WTC11 (cell line): Measurements from ENCODE around the gene SNPH. TPM values are rescaled to one million over a fixed set of nuclear protein-coding genes. Genes with fewer than 3 reads are reported as not detected.

Source experiments
- ATAC-seq: fragments of 200-7000 bp; cut with Tn5 transposase; 2 replicates; pipeline ENCODE4 v1.10.0; 2021; ENCODE audit warnings: mild to moderate bottlenecking, moderate library complexity
- CTCF ChIA-PET: fragments of 300-600 bp; sonication (Branson Sonifier 250); formaldehyde crosslinking; loops from one replicate; lab custom pipeline; 2021; ENCODE audit warnings: antibody characterized with exemption; lab: Charles Lee
- POLR2A ChIA-PET: fragments of 350-600 bp; sonication (Branson Sonifier 250); formaldehyde crosslinking; loops from one replicate; lab custom pipeline; 2021; ENCODE audit warnings: antibody characterized with exemption; lab: Charles Lee
- DNase-seq: peaks from one replicate; pipeline ENCODE4 v3.0.0; 2021; ENCODE audit warnings: low spot score
- H3K27ac Mint-ChIP-seq: 2 replicates; pipeline ENCODE4 v1.8.0; 2021; ENCODE audit warnings: mixed read lengths
- H3K27me3 Mint-ChIP-seq: 2 replicates; pipeline ENCODE4 v1.8.0; 2021; ENCODE audit warnings: low read depth, mild to moderate bottlenecking, moderate library complexity, mixed read lengths
- H3K36me3 Mint-ChIP-seq: 2 replicates; pipeline ENCODE4 v1.8.0; 2021; ENCODE audit warnings: mixed read lengths
- H3K4me1 Mint-ChIP-seq: 2 replicates; pipeline ENCODE4 v1.8.0; 2022; ENCODE audit warnings: mixed read lengths
- H3K4me3 Mint-ChIP-seq: 2 replicates; pipeline ENCODE4 v1.8.0; 2021; ENCODE audit warnings: mild to moderate bottlenecking, moderate library complexity, mixed read lengths
- H3K9me3 Mint-ChIP-seq: 2 replicates; pipeline ENCODE4 v1.8.0; 2021; ENCODE audit warnings: mixed read lengths
- AFF4 ChIP-seq: sonication (generic); formaldehyde crosslinking; IDR thresholded peaks from 2 replicates; pipeline ENCODE4 v1.8.1; 2023; ENCODE audit warnings: mild to moderate bottlenecking, missing genetic modification reagents, borderline replicate concordance
- ATF3 ChIP-seq: sonication (generic); formaldehyde crosslinking; conservative IDR thresholded peaks from 2 replicates; pipeline ENCODE4 v1.8.1; 2022; ENCODE audit warnings: mild to moderate bottlenecking, missing genetic modification reagents
- CBFB ChIP-seq: sonication (generic); formaldehyde crosslinking; IDR thresholded peaks from 2 replicates; pipeline ENCODE4 v1.8.1; 2022; ENCODE audit warnings: mild to moderate bottlenecking, low read depth, missing genetic modification reagents
- CDX4 ChIP-seq: fragments of 250-450 bp; sonication (Bioruptor Pico); IDR thresholded peaks from 2 replicates; pipeline ENCODE4 v1.9.0; 2021; ENCODE audit warnings: moderate library complexity, mild to moderate bottlenecking, inconsistent platforms, borderline replicate concordance
- CTCF ChIP-seq: fragments of 200-600 bp; IDR thresholded peaks from 2 replicates; pipeline ENCODE4 v1.8.0; 2022; ENCODE audit warnings: antibody characterized with exemption
- ELF4 ChIP-seq: sonication (generic); formaldehyde crosslinking; IDR thresholded peaks from 2 replicates; pipeline ENCODE4 v1.8.1; 2022; ENCODE audit warnings: low read depth, mild to moderate bottlenecking, moderate library complexity, missing genetic modification reagents
- FOXK1 ChIP-seq: sonication (generic); formaldehyde crosslinking; IDR thresholded peaks from 2 replicates; pipeline ENCODE4 v1.8.0; 2022; ENCODE audit warnings: mild to moderate bottlenecking, moderate library complexity, missing genetic modification reagents
- HMGXB4 ChIP-seq: sonication (generic); formaldehyde crosslinking; IDR thresholded peaks from 2 replicates; pipeline ENCODE4 v1.8.1; 2023; ENCODE audit warnings: mild to moderate bottlenecking, moderate library complexity, missing genetic modification reagents
- PRRX2 ChIP-seq: fragments of 250-450 bp; sonication (Bioruptor Pico); IDR thresholded peaks from 2 replicates; pipeline ENCODE4 v1.8.0; 2021; ENCODE audit warnings: mild to moderate bottlenecking
- STAT6 ChIP-seq: sonication (generic); formaldehyde crosslinking; conservative IDR thresholded peaks from 2 replicates; pipeline ENCODE4 v1.8.1; 2023; ENCODE audit warnings: mild to moderate bottlenecking, low read depth, missing genetic modification reagents, moderate library complexity
- TEAD1 ChIP-seq: sonication (generic); formaldehyde crosslinking; IDR thresholded peaks from 2 replicates; pipeline ENCODE4 v1.8.0; 2022; ENCODE audit warnings: mild to moderate bottlenecking, missing genetic modification reagents
- ZNF512 ChIP-seq: sonication (generic); formaldehyde crosslinking; IDR thresholded peaks from 2 replicates; pipeline ENCODE4 v1.8.1; 2022; ENCODE audit warnings: missing genetic modification reagents, borderline replicate concordance
- total RNA-seq: library from RNA; stranded (reverse); gene quantifications from 3 replicates; pipeline ENCODE4 v1.2.3, GENCODE V29; 2021

The SNPH gene
- total RNA-seq, 1 experiment from 2014 or later, result 3.5 TPM

GRCh38 chr20:1294497-1294896 lies 28.4 kb downstream of the SNPH start (continued):
- TF ChIP-seq STAT6 (CRISPR knock-in tag), result no peak
- no peak for TF ChIP-seq ELF4 (CRISPR knock-in tag)
- TF ChIP-seq CDX4 (CRISPR knock-in tag), result no peak
- no peak for TF ChIP-seq FOXK1 (CRISPR knock-in tag)
- TF ChIP-seq CBFB, result no peak
- TF ChIP-seq AFF4 (CRISPR knock-in tag), result no peak

GRCh38 chr20:1295276-1295930 lies 29.3 kb downstream of the SNPH start:
- no peaks in the 10 kb centered on the region for H3K36me3 Mint-ChIP-seq
- no peak overlapping the region for H3K27ac Mint-ChIP-seq
- DNase-seq (no peak), ATAC-seq (no peak)
- no peaks in the 10 kb centered on the region for H3K27me3 Mint-ChIP-seq
- H3K4me3 Mint-ChIP-seq, result no peak overlapping the region
- no peaks in the 10 kb centered on the region; the same call in 1 of the 2 replicates for H3K4me1 Mint-ChIP-seq
- POLR2A ChIA-PET, result no interaction called here
- no peaks in the 10 kb centered on the region for H3K9me3 Mint-ChIP-seq
- CTCF ChIA-PET, result no interaction called here
- no peak for TF ChIP-seq CTCF

- Mint-ChIP-seq H3K27me3 (peaks cover 3% of the 10 kb centered on the region; the same call in 1 of the 2 replicates), H3K4me3 (no peak overlapping the region), H3K9me3 (no peaks in the 10 kb centered on the region), H3K27ac (no peak overlapping the region), H3K4me1 (peaks cover 5% of the 10 kb centered on the region), H3K36me3 (no peaks in the 10 kb centered on the region)
- ATAC-seq (no peak), DNase-seq (no peak)
- CTCF ChIA-PET, result no interaction called here
- POLR2A ChIA-PET, result no interaction called here
- TF ChIP-seq PRRX2 (CRISPR knock-in tag), result no peak
- TF ChIP-seq HMGXB4 (CRISPR knock-in tag), result no peak
- no peak for TF ChIP-seq ATF3 (CRISPR knock-in tag)
- TF ChIP-seq ZNF512 (CRISPR knock-in tag), result no peak
- TF ChIP-seq TEAD1 (CRISPR knock-in tag), result no peak
Observed at GRCh38 chr20:1296117-1296610, 30.1 kb downstream of the SNPH start.
